DOHH2 (cell line): ENCODE measurements around the gene GPR173.

ENCODE experiments used
- H3F3A ChIP-seq: fragments of 200-600 bp; sonication (generic), shearing (Covaris generic); 2 replicates; pipeline ENCODE4 v1.6.0; 2016; ENCODE audit warnings: antibody characterized with exemption, mild to moderate bottlenecking; ENCODE audit not compliant: control insufficient read depth, insufficient read depth
- H3K27ac ChIP-seq: fragments of 200-600 bp; sonication (generic); 2 replicates; pipeline ENCODE4 v1.5.1; 2014; ENCODE audit warnings: low read depth, mild to moderate bottlenecking, low read length, moderate library complexity
- H3K27me3 ChIP-seq: fragments of 200-600 bp; sonication (generic); 2 replicates; pipeline ENCODE4 v1.6.1; 2014; ENCODE audit warnings: mild to moderate bottlenecking, low read length, mixed read lengths; ENCODE audit not compliant: control insufficient read depth
- H3K36me3 ChIP-seq: fragments of 200-600 bp; sonication (generic); 2 replicates; pipeline ENCODE4 v1.6.1; 2014; ENCODE audit warnings: mild to moderate bottlenecking, low read length, moderate library complexity, mixed read lengths; ENCODE audit not compliant: control insufficient read depth
- H3K4me1 ChIP-seq: fragments of 200-600 bp; sonication (generic); 2 replicates; pipeline ENCODE4 v1.6.1; 2014; ENCODE audit warnings: mild to moderate bottlenecking, low read length, mixed read lengths; ENCODE audit not compliant: control insufficient read depth
- H3K4me2 ChIP-seq: fragments of 200-600 bp; sonication (generic); 2 replicates; pipeline ENCODE4 v1.6.0; 2014; ENCODE audit warnings: mild to moderate bottlenecking, low read length, moderate library complexity
- H3K4me3 ChIP-seq: fragments of 200-600 bp; sonication (generic); 2 replicates; pipeline ENCODE4 v1.5.1; 2014; ENCODE audit warnings: mild to moderate bottlenecking, low read length, mixed read lengths
- H3K79me2 ChIP-seq: fragments of 200-600 bp; sonication (generic); 2 replicates; pipeline ENCODE4 v1.6.1; 2014; ENCODE audit warnings: mild to moderate bottlenecking, low read length, mixed read lengths; ENCODE audit not compliant: control insufficient read depth
- H3K9me2 ChIP-seq: fragments of 200-600 bp; sonication (generic); replicated peaks from 2 replicates; pipeline ENCODE4 v1.6.1; 2014; ENCODE audit warnings: mild to moderate bottlenecking, low read length, mixed read lengths; ENCODE audit not compliant: control insufficient read depth
- H3K9me3 ChIP-seq: fragments of 200-600 bp; sonication (generic); 2 replicates; pipeline ENCODE4 v1.6.1; 2014; ENCODE audit warnings: antibody characterized with exemption, low read length, mixed read lengths; ENCODE audit not compliant: control insufficient read depth, insufficient read depth
- H4K20me1 ChIP-seq: fragments of 200-600 bp; sonication (generic); 2 replicates; pipeline ENCODE4 v1.6.0; 2014; ENCODE audit warnings: low read depth, mild to moderate bottlenecking, antibody characterized with exemption, low read length, moderate library complexity; ENCODE audit not compliant: control insufficient read depth, insufficient read depth
- CTCF ChIP-seq: fragments of 200-600 bp; sonication (generic); IDR thresholded peaks from one replicate; pipeline ENCODE4 v1.5.1; 2014; ENCODE audit warnings: antibody characterized with exemption, mild to moderate bottlenecking, low read depth, low read length; ENCODE audit not compliant: poor library complexity, severe bottlenecking
- EZH2phosphoT487 ChIP-seq: fragments of 200-600 bp; sonication (generic); IDR thresholded peaks from 2 replicates; pipeline ENCODE4 v1.6.1; 2017; ENCODE audit warnings: borderline replicate concordance, mild to moderate bottlenecking, antibody characterized with exemption, low read length, moderate library complexity, mixed read lengths

GPR173 gene

GRCh38 chrX:53048169-53049126 lies at the start of gene GPR173:
TSS of gene GPR173 (plus strand) at chrX:53048789. CDS start at chrX:53076622, 27,833 bp downstream.
- TF ChIP-seq EZH2phosphoT487, result no peak
- TF ChIP-seq CTCF, result no peak
- H3K27ac ChIP-seq, result no peak within 1 kb of the TSS

GRCh38 chrX:53000447-53001135 lies 48.0 kb upstream of the GPR173 start:
- H3K9me3 ChIP-seq, result no peaks in the 10 kb centered on the region
- H3K27ac ChIP-seq, result no peak overlapping the region
- H3K4me2 ChIP-seq, result peak overlapping the region; percentile 45
- H4K20me1 ChIP-seq, result no peaks in the 10 kb centered on the region
- no peaks in the 10 kb centered on the region for H3K27me3 ChIP-seq
- H3K4me3 ChIP-seq, result peak overlapping the region; percentile 37
- no peaks in the 10 kb centered on the region for H3K79me2 ChIP-seq
- H3K4me1 ChIP-seq, result peaks cover 20% of the 10 kb centered on the region
- H3K36me3 ChIP-seq, result no peaks in the 10 kb centered on the region
- TF ChIP-seq CTCF (no peak), EZH2phosphoT487 (no peak)
- H3K9me2 ChIP-seq, result no peaks in the 10 kb centered on the region
- no peaks in the 10 kb centered on the region for H3F3A ChIP-seq

More at GRCh38 chrX:53048169-53049126, at the start of gene GPR173:
- H3K79me2 ChIP-seq, result no peaks in the 10 kb centered on the region
- H4K20me1 ChIP-seq, result no peaks in the 10 kb centered on the region
- H3K4me1 ChIP-seq, result no peaks in the 10 kb centered on the region
- H3K4me3 ChIP-seq, result no peak within 1 kb of the TSS
- no peaks in the 10 kb centered on the region for H3K27me3 ChIP-seq
- H3K4me2 ChIP-seq, result no peak within 1 kb of the TSS
- H3K9me3 ChIP-seq, result no peaks in the 10 kb centered on the region
- H3F3A ChIP-seq, result no peaks in the 10 kb centered on the region
- no peaks in the 10 kb centered on the region for H3K9me2 ChIP-seq
- no peaks in the 10 kb centered on the region for H3K36me3 ChIP-seq

GRCh38 chrX:53001958-53002357 lies 46.6 kb upstream of the GPR173 start:
- Histone ChIP-seq H3K4me2 (no peak overlapping the region), H3K27me3 (no peaks in the 10 kb centered on the region), H3K4me3 (no peak overlapping the region), H3K27ac (no peak overlapping the region), H4K20me1 (no peaks in the 10 kb centered on the region), H3F3A (no peaks in the 10 kb centered on the region), H3K9me2 (no peaks in the 10 kb centered on the region), H3K79me2 (no peaks in the 10 kb centered on the region), H3K9me3 (no peaks in the 10 kb centered on the region), H3K4me1 (peaks cover 13% of the 10 kb centered on the region), H3K36me3 (no peaks in the 10 kb centered on the region)
- TF ChIP-seq CTCF (no peak), EZH2phosphoT487 (no peak)
